Tibial nerve (tissue), 3 donors: ENCODE data around the gene SMIM44.

ENCODE experiments used
- EP300 ChIP-seq, 2 donors: sonication (generic); formaldehyde crosslinking; IDR thresholded peaks; one replicate each; pipeline ENCODE4 v1.6.1; 2017; ENCODE audit warnings: antibody characterized with exemption in 2 of 2, mild to moderate bottlenecking in 1 of 2
- POLR2A ChIP-seq, 2 donors: fragments of 450-650 bp; IDR thresholded peaks; one replicate each; pipeline ENCODE4 v1.6.1; 2017; ENCODE audit warnings: antibody characterized with exemption in 2 of 2, mild to moderate bottlenecking in 2 of 2, moderate library complexity in 2 of 2

DNA sequence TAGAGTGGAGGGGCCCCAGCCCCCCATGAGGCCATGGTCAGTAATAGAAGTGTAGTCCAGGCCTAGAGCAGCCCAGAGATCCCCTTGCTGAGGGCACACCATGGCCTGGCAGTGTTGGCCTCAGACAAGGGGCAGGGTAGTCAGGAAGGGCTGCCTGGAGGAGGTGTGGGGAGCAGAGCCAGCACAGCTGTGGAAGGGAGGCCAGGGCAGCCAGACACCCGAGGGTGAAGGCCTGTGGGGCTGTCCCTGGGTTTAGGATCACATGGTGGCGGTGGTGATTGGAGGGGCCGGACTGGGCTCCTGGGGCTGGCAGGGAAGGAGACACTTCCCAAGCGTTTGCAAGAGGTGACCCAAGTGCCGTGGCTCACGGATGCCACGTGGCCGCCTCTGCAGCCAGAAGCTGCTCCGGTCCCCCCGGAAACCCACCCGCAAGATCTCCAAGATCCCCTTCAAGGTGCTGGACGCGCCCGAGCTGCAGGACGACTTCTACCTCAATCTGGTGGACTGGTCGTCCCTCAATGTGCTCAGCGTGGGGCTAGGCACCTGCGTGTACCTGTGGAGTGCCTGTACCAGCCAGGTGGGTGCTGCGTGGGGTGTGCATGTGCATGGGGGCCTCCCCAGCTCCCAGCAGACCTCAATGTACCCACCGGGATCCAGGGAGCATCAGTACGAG is 44.1 kb upstream of the SMIM44 start:
- TF ChIP-seq EP300 (IDR thresholded peaks at IDR 0.05) = no peak
- no peak for TF ChIP-seq POLR2A (IDR thresholded peaks at IDR 0.05)
